HG02970 (cell line): Measurements from ENCODE around the gene MGAT5B.

Source experiments
- ATAC-seq: cut with Tn5 transposase; IDR thresholded peaks from one replicate; pipeline ENCODE4 v1.9.1; 2021; ENCODE audit warnings: mild to moderate bottlenecking, moderate library complexity, moderate number of reproducible peaks; ENCODE audit not compliant: unreplicated experiment, low FRiP score

MGAT5B gene

DNA sequence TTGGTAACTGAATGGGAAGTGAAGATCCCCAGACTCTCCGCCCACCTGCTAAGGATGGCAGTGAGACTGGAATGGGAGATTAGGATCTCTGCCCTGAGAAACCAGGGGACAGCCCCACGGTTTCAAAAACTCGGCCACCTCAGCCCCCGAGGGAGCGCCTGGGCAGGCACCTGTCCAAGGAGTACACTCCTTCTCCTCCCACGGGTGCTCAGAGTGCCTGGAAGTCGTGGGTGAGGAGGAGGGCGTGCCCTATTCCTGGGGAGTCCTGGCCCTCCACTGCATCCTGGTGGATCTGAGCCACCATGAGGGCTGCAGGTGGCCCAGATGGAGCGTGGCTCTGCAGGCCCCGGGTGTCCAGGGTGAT lies 78.5 kb downstream of the MGAT5B start:
- ATAC-seq: no peak

DNA sequence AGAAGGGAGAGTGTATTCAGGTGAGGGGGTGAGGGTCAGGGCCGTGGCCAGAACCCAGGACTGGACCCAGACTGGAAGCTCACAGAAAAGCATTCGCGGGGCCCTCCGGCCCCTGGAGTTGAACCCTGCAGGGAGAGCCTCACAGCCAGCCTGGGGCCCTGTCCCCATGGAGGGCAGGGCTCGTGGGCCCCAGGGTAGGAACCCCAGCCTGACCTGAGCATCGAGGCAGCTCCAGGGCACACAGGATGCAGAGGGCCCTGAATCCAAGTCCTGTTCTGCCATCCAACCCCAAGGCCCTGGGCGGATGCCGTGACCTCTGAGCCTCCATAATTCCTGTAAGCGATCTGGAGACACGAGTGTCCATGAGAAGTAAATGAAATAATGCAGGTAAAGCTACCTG lies 79.1 kb downstream of the MGAT5B start:
- ATAC-seq: no peak

DNA sequence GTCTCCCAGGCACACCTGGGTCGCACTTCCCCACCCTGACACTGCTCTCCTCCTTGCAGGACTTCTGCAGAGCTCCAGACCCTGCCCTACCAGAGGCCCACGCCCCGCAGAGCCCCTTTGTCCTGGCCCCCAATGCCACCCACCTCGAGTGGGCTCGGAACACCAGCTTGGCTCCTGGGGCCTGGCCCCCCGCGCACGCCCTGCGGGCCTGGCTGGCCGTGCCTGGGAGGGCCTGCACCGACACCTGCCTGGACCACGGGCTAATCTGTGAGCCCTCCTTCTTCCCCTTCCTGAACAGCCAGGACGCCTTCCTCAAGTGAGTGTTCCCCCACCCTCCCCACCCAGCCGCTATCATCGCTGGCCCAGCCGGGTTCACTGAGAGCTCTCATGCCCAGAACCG lies 79.6 kb downstream of the MGAT5B start:
- no peak for ATAC-seq

DNA sequence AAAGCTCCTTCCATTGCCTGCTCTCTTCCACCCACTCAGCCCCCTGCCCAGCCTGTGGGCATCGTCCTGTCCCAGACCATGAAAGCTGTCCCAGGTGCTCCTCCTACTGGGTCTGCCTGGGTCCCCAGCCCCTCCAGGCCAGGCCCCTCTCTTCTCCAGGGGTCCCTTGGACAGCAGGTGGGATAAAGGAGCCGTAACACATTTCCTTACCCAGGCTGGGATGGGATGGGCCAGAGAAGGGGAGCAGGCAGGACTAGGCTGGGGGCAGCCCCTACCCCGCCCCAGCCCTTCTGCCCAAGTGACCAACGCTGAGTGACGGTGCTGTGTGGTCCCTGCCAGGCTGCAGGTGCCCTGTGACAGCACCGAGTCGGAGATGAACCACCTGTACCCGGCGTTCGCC lies 80.1 kb downstream of the MGAT5B start:
- ATAC-seq: no peak

DNA sequence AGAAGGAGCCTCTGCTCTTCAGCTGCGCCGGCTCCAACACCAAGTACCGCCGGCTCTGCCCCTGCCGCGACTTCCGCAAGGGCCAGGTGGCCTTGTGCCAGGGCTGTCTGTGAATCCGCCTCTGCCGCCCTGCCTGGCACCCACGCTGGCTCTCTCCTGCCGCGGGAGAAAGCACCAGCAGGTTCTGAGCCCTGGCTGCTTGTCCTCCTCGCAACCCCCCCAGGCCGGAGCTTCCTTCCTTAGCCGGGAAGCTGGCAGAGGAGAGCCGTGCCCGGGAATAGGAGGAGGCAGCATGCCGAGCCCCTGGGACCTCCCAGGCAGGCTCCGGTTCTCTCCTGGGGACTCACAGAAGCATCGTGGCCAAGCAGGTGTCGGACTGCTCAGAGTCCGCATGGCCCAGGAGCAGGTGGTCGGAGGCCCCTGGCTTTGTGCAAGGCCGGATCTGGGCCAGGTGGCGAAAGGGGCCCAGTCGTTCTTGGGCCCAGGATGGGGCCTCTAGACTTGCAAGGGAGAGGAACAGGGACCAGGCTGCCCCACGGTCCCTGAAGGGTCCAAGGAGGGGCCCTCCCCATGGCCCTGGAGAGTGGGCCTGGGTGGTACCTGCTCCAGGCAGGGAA lies 80.6 kb downstream of the MGAT5B start:
- no peak for ATAC-seq

DNA sequence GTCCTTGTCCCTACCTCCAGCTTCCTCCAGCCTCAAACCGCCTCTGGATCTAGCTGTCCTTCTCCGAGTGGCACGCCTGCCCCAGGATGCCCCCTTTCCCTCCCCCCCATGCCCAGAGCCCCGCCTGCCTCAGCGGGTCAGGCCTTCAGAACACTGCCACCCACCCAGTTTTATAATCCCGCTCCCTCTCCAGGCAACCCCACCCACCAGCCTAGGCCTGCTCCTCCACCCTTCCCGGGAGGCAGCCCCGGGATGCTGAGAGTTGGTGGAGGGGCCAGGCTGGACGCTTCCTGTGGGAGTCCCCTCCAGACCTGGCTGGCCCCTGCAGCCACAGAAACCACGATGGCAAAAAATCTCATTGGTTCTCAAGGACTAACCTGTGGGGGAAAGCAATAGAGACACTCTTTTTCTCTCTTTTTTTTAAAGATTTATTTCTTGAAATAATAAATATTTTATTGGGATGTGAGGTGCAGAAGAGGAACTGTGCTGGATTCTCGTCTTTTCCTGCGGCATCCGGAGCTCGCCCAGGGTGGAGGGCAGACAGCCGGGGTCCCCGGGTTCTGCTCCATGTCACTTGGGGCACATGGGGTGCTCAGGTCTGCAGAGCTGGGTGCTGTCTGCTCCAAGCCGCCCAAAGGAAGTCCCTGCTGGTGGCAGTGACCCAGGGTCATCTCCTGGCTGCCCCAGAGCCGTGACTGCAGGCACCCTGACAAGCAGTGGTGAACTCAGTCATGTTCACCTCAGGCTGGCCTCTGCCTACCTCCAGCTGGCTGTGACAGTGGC lies 81.9 kb downstream of the MGAT5B start:
- no peak for ATAC-seq

DNA sequence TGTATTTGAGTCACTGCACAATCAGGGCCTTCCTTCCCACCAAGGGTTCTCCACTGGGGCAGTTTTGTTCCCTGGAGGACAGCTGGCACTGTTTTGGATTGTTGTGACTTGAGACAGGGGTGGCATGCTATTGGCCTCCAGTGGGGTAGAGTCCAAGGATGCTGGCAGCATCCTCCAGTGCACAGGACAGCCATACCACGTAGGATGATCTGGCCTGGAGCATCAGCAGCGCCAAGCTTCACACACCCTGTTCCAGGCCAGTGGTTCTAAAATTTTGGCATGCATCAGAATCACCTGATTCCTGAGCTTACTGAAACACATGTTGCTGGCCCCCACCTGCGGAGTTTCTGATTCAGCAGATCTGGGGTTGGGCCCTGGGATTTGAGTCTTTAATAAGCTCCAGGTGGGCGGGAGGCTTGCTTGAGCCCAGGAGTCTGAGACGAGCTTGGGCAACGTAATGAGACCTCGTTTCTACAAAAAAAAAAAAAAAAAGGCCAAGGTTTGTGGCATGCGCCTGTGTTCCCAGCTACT lies 83.2 kb downstream of the MGAT5B start:
- no peak for ATAC-seq

DNA sequence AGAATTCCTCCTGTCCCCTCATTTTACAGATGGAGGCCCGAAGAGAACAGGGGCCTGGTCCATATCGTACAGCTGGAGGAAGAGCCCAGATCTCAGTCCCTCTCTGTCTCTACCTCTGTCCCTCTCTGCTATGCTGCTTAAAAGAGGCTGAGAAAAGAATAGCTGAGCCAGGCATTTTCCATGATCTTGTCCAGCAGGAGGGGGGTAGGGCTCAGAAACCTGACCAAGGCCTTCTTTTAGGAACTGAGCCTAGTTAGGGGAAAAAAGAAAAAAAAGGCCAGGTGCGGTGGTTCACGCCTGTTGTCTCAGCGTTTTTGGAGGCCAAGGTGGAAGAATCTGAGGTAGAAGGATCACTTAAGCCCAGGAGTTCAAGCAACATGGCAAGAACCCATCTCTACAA lies 84.2 kb downstream of the MGAT5B start:
- no peak for ATAC-seq

DNA sequence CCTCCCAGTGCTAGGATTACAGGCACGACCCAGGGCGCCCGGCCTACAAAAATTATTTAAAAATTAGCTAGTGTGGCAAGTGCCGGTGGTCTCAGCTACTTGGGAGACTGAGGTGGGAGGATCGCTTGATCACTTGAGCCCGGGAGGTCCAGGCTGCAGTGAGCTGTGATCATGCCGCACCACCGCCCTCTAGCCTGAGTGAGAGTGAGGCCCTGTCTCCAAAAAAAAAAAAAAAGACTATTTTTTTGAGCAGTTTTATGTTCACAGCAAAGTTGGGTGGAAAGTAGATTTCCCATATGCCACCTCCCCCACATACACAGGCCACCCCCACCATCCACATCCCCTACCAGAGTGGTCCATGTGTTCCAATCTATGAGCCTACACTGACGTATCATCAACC lies 84.9 kb downstream of the MGAT5B start:
- no peak for ATAC-seq

DNA sequence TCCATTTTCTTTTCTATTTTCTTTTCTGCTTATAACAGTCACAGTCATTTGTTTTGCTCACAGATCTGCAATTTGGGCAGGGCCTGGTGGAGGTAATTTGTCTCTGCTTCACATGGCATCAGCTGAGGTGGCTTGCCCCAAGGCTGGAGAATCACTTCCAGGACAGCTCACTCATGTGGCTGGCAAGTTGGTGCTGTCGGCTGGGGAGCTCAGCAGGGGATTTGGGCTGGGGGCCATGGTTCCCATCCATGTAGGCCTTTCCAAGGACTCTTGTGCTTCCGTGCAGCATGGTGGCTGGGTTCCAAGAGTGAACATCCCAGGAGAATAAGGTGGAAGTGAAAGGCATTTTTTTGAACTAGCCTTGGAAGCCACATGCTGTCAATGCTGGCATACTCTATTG lies 85.7 kb downstream of the MGAT5B start:
- no peak for ATAC-seq

DNA sequence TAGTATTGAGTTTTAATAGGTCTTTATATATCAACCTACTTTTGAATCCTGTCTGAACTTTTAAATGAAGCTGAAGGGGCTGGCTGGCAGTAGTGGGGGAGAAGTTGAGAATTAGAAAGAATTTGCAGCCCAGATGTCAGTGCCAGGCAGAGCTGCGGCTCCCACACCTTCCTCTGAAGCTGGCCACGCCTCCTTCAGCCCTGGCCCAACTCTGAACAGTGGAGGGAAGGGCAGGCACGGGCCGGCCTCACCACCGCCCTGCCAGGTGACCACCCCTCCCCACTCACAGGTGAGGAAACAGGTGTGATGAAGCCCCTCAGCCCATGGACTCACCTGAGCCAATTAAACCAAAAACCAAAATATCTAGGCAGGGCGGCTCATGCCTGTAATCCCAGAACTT lies 87.0 kb downstream of the MGAT5B start:
- ATAC-seq: no peak

DNA sequence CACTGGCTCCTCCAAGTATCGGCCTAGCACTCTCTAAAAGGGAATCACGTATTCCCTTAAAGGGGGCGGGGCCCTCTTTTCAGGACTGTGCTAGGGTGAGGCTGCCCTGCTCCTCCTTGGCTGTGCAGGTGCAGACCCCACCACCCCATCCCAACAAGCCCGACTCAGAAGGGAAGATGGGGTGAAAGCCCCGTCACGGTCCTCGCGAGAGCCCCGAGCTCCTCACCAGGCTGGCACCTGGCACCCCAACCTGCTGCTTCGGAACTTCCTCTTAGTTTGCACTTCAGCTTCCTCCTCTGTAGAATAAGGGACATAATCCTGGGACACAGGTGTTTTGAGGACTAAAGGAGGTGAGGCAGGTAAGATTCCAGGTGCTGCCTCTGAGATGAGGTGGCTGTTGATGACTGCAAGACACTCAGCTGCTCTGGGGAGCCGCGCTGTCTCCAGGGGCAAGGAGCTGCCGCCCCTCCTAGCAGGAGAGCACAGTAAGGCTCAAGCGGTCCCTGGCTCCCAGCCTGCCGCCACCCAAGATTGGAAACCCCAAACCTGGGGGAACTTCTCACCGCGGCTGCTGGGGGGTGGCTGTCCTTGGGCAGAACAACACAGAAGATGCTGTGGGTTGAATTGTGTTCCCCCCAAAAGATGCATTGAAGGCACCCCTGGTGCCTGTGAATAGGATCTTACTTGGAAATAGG lies 88.8 kb downstream of the MGAT5B start:
- ATAC-seq: no peak

DNA sequence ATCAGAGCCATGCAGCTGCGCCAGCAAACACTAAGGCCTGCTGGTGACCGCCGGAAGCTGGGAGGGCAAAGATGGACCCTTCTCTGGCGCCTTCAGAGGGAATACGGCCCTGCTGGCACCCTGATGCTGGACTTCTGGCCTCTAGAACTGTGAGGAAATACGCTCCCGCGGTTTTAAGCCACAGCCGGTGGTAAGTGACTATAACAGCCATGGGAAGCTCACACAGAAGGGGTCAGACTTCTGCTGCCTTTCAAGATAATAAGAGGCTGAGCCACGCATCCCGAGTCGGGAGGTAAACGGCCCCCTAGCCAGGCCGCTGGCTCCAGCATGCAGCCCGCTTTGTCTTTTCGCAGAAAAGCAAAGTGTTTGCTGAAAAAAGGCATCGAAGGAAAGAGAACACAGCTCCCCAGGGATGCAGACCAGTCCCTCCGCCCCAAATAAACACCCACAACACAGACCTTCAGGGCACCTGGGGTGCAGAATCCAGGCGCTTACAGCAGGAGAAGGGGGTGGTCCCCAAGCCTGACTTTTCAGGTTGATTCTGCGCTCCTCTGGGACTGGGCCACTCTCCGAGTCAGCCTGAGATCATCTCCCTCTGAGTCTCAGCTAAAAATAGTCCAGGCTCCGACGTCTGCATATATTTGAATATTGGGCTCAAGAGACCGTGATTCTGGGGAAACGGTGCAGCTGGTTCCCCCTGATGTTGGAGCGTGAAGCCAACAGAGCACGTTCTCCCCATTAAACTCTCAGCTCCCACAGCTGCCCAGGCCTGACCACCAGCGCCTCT lies 89.7 kb downstream of the MGAT5B start:
- ATAC-seq: no peak

DNA sequence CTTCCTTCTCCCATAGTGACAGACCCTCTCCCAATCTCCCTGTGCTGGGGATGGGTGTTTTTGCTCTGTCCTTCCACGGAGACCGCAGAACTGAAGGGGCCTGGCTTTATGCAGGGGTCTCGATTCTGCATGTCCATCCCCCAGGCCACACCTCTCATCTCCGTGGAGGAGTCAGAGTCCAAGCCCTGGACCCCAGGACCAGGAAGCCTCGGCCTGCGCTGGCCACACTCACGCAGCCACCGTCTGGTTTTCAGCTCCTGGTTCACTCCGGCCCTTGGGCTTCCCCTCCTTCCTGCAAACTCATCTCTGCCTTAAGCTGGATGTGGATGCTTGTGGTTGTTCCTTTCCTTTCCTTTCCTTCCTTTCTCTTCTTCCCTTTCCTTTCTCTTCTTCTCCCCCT lies 90.8 kb downstream of the MGAT5B start:
- ATAC-seq: no peak

DNA sequence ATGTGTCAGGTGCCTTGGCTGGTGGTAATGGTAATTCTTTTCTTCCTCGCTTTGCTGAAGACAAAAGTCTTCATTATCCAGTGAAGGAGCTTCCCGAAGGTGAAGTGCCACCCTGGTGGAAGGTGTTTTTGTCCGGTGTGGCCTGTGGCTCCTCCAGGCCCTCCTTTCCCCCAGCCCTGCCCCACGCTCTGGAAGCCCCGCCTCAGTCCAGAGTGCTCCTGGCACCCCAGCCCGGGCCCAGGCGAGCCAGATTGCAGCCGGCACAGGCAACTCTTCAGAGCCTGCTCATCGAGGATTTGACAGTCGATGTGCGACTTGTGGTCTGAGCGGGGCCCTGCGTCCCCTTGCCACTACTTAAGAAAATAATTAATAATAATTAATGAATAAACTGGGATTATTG lies 93.7 kb downstream of the MGAT5B start:
- ATAC-seq: no peak

DNA sequence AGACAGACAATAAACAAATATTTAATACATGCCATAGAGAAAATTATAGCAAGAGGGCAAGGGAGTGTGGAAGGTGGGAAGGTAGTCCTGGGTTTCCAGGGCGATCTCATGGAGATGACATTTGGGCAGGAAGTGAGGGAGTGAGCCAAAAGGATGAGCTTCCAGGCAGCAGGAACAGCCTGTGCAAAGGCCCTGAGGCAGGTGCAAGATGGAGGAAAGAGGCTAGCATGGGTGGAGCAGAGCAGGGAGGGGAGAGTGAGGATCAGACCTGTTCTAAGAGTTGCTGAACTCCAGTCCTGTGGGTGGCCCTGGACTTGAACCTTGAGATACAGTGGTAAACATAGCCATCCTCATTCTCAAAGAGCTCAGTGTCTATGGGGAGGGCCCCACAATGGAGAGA lies 94.7 kb downstream of the MGAT5B start:
- no peak for ATAC-seq

DNA sequence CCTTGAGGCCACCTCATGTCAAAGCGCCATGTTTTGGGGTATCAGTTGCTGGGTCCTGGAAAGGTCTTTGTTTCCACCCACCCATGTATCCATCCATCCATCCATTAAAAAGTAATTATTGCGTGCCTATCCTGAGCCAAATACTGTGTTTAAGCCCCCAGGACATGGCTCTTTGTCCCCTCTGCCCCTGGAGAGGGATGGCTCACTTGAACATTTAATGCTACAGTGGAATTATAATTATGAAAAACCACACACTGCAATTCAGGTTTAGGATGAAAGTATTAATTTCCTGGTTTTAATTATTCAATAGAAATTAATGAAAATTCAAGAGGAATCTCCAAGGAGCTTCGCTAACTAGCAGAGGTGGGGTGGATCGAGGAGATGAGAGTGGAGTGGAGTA lies 97.8 kb downstream of the MGAT5B start:
- ATAC-seq: no peak

DNA sequence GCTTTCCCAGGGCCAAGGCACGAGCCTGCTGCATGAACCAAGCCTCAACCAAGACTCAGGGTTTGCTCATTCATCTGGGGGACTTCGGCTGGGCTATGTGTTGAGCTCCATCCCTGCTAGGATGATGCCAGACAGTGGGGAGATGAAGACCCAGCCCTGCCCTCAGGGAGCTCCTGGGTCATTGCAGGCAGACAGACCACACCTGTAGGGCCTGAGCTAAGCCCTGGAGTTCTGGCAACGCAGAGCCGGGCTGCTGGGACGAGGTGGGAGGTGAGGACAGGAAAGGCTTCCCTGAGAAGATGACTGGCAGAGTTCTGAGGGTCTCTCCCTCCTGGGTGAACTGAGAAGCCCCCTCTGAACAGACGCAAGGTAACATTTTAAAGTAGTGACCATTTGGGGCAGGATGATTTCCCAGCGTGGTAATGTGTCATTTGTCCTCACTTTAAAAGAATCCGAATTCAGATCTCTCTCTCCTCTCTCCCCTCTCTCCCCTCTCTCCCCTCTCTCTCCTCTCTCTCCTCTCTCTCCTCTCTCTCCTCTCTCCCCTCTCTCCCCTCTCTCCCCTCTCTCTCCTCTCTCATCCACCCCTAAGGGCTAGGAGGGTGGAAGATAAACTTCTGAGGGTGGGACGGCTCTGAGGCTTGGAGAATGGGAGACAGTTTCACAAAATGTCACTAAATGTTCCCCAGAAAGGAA lies 98.4 kb downstream of the MGAT5B start:
- ATAC-seq: no peak

DNA sequence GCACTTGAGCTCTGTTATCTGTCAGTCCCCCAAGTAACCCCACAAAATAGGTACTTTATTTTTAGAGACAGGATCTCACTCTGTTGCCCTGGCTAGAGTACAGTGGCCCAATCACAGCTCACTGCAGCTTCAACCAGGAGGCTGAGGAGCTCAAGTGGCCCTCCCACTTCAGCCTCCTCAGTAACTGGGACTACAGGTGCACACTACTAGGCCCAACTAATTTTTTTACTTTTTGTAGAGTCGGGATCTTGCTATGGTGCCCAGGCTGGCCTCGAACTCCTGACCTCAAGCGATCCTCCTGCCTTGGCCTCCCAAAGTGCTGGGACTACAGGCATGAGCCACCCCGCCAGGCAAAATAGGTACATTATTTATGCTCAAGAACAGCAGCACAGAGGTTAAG lies 99.6 kb downstream of the MGAT5B start:
- no peak for ATAC-seq
